Activated CD4-positive, alpha-beta T cell treated with anti-CD3 and anti-CD28 coated beads, Interleukin-2, amount 10 ng/mL, durations not matched to agents 24 days and 14 days (primary cell): ENCODE data around the gene PLP1. TPM values are rescaled to one million over a fixed set of nuclear protein-coding genes. Genes with fewer than 3 reads are reported as not detected.
"Not testable (repeated sequence)": the region's sequence is repeated elsewhere in the genome, so short reads cannot be mapped to it uniquely, and the experiment has no call there.

ENCODE experiments used
- DNase-seq: peaks from one replicate; pipeline ENCODE4 v3.0.0; 2022
- H3K27ac Mint-ChIP-seq: one replicate; pipeline ENCODE4 v1.8.0; 2022; ENCODE audit warnings: mild to moderate bottlenecking, mixed read lengths
- H3K27me3 Mint-ChIP-seq: one replicate; pipeline ENCODE4 v1.8.0; 2022; ENCODE audit warnings: mixed read lengths
- H3K36me3 Mint-ChIP-seq: one replicate; pipeline ENCODE4 v1.8.0; 2022; ENCODE audit warnings: low read depth, mild to moderate bottlenecking, mixed read lengths
- H3K4me1 Mint-ChIP-seq: one replicate; pipeline ENCODE4 v1.8.0; 2021; ENCODE audit warnings: mixed read lengths
- H3K4me3 Mint-ChIP-seq: one replicate; pipeline ENCODE4 v1.8.0; 2022; ENCODE audit warnings: mild to moderate bottlenecking, moderate library complexity, mixed read lengths
- H3K9me3 Mint-ChIP-seq: one replicate; pipeline ENCODE4 v1.8.0; 2021; ENCODE audit warnings: mixed read lengths
- intact Hi-C: fragments of 100-400 bp; cut with micrococcal nuclease; formaldehyde crosslinking; loops from one replicate; pipeline ENCODE4 v1.15.1; 2023
- total RNA-seq: library from RNA; stranded (reverse); gene quantifications from 2 replicates; pipeline ENCODE4 v1.2.3, GENCODE V29; 2022

Gene PLP1
- total RNA-seq, 1 donor from 2014 or later = not detected

- Mint-ChIP-seq H3K27ac (no peak overlapping the region), H3K27me3 (no peaks in the 10 kb centered on the region), H3K4me1 (no peaks in the 10 kb centered on the region), H3K36me3 (no peaks in the 10 kb centered on the region), H3K4me3 (no peak overlapping the region), H3K9me3 (no peaks in the 10 kb centered on the region)
- DNase-seq = no peak
- intact Hi-C loops = no loop called here
Observed at GRCh38 chrX:103758555-103758954, 18.1 kb upstream of the PLP1 start.

DNA sequence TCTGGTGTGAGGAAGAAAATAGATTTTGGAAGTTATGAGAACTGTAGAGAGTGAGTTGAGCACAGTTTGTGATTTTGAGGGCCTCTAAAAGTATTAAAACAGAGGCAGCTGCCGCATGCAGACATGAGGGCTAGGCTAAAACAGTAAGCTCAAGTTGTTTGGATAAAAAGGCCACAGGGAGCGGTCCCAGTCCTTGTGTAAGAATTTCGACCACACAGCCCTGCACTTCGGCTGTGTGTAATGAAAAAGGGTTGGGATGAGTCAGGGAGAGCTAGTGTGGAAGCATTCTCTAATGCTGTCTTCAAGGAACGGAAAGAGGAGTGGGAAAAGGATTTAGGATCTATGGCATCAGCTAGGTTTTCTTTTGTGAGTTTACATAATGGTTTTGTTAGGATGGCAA is 13.1 kb upstream of the PLP1 start:
- intact Hi-C loops, H3K4me3 Mint-ChIP-seq, H3K36me3 Mint-ChIP-seq, DNase-seq, H3K27ac Mint-ChIP-seq, H3K9me3 Mint-ChIP-seq, H3K27me3 Mint-ChIP-seq, H3K4me1 Mint-ChIP-seq: not testable (repeated sequence)

DNA sequence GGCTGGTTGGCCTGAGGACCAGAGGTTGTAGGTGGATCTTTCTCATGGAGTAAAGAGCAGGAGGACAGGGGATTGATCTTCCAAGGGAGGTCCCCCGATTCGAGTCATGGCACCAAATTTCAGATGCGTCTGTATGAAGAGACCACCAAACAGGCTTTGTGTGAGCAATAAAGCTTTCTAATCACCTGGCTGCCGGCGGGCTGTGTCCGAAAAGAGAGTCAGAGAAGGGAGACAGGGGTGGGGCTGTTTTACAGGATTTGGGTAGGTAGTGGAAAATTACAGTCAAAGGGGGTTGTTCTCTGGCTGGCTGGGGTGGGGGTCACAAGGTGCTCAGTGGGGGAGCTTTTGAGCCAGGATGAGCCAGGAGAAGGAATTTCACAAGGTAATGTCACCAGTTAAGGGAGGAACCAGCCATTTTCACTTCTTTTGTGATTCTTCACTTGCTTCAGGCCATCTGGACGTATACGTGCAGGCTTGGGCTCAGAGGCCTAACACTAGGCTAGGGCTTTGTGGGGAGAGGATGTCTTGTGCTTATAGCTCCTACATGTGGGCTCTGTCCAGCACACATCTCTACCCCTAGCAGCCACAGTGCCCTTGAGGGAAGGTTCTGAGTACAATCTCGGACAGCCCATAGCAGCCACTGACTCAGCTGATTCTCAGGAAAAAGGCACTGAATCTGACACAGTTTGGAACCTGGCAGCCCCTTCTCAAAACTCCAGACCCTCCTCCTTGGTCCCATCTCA is 9.7 kb upstream of the PLP1 start:
- H3K36me3 Mint-ChIP-seq, H3K27ac Mint-ChIP-seq, H3K9me3 Mint-ChIP-seq: not testable (repeated sequence)

DNA sequence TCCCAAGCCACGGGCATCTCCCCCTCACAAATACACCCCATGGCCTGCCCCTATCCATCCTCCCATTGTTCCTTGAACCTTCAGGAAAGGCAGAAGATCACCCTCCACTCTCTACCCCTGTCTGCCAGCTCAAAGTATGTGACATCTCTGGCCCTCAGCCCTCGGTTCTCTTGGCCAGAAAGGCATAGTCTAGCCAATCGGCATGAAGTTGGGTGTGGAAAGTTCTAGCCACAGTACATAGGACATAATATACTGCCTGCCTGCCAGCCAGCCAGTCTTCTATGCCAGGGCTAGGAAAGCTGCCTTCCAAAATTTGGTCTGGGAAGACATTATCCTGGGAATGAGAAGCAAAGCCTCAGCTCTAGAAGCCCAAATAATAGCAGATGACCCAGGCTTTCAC is 3.2 kb upstream of the PLP1 start:
- Mint-ChIP-seq H3K27me3 (peaks cover 7% of the 10 kb centered on the region), H3K4me3 (no peak overlapping the region), H3K4me1 (no peaks in the 10 kb centered on the region), H3K36me3 (no peaks in the 10 kb centered on the region), H3K9me3 (no peaks in the 10 kb centered on the region), H3K27ac (no peak overlapping the region)
- intact Hi-C loops = no loop called here
- no peak for DNase-seq

More for the DNA sequence above, 9.7 kb upstream of the PLP1 start:
- DNase-seq, H3K4me1 Mint-ChIP-seq, H3K4me3 Mint-ChIP-seq, intact Hi-C loops, H3K27me3 Mint-ChIP-seq: not testable (repeated sequence)

DNA sequence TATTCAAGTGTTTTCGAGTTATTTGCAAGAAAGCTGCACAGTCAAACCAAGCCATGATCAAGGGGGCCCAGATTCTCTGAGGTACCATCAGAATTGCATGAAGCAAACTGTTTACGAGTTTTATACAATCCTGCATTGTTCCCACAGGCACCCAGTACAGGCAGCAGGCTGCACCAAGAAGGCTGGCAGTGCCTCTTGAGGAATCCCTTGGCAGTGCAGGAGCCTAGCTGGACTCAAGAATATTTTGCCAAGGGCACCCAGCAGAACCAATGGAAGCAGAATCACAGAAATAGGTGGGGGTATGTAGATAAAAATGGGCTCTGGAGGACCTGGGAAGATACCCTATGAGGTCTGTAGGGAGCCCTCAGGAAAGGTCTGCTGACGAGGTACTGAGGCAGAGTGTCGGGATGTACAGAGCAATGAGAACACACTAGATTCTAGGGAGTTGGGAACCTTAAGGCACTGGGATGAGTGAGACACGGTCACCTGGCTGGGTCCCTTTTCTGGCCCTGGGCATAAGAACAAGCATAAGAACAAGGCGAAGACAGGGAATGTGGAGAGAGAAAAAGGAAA is 2.5 kb upstream of the PLP1 start:
- intact Hi-C loops = no loop called here
- Mint-ChIP-seq H3K36me3 (no peaks in the 10 kb centered on the region), H3K27me3 (peaks cover 7% of the 10 kb centered on the region), H3K9me3 (no peaks in the 10 kb centered on the region), H3K4me3 (no peak overlapping the region), H3K4me1 (no peaks in the 10 kb centered on the region), H3K27ac (no peak overlapping the region)
- no peak for DNase-seq

DNA sequence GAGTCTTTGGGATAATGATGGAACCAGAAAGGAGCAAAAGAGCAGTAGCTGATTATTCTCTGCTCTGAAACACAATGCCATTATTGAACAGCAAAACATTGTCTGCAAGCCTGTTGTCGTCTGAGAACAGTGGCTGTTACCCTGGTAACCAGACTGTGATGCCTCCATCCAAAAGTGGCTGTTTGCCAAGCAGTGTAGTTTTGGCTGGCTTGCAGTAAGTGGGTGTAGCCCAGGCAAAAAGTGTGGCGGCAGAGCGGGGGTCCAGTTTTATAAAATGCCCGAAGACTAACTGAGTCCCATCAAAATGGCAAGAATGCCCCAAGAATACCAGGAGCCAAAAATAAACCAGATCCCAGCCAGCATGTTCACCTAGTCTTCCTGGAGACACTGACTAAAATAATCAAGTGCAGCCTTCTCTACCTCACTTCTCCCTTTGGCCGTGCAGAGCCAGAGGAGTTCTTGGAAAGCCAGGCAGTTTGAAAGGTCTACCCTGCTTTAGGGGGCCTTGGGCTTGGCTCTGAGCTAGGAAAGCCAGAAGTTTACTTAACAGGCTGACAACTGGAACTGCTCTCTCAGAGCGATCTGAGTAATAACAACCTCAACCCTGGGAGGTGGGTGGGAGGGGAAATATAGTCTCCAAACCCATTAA is 2.6 kb downstream of the PLP1 start:
- Mint-ChIP-seq H3K4me3 (no peak overlapping the region), H3K36me3 (no peaks in the 10 kb centered on the region), H3K9me3 (no peaks in the 10 kb centered on the region), H3K27me3 (peaks cover 7% of the 10 kb centered on the region), H3K4me1 (no peaks in the 10 kb centered on the region), H3K27ac (no peak overlapping the region)
- intact Hi-C loops = no loop called here
- DNase-seq = no peak

DNA sequence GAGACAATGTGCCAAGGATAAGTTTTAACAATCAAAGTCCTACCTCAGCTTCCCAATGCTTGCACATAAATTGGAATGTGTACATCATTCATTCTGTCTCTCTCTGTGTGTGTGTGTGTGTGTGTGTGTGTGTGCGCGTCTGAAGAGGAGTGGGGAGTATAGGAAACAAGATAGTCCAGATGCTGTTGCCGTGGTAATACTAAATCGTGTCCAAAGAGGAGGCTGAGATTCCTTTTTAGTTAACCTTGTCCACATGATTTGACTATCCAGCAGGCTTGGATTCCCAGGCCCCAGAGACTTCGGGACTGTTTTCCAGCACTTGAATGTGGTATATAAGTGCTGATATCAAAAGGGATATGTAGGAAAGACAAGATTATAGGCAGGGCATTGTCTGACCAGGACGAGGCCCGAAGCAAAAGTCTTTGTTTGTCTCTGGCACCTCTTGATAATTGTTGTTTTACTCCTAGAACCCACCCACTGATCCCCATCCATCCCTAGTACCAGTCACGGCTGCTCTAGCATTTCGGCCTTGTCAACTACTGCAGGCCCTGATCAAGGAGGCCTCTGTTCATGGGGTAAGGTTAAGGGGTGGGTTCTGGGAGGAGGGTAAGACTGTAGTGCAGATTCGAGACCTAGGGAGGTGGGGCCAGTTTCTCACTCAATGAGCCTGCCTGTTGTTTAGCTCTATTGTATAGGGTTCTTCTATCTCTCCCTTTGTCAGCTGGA is 3.9 kb downstream of the PLP1 start:
- Mint-ChIP-seq H3K4me3 (no peak overlapping the region), H3K27ac (no peak overlapping the region), H3K36me3 (no peaks in the 10 kb centered on the region), H3K27me3 (peaks cover 4% of the 10 kb centered on the region), H3K4me1 (no peaks in the 10 kb centered on the region), H3K9me3 (no peaks in the 10 kb centered on the region)
- DNase-seq = no peak
- intact Hi-C loops = no loop called here

GRCh38 chrX:103781062-103781402 is 4.4 kb downstream of the PLP1 start:
- no peaks in the 10 kb centered on the region for H3K4me1 Mint-ChIP-seq
- intact Hi-C loops = no loop called here

GRCh38 chrX:103781706-103782105 is 5.1 kb downstream of the PLP1 start:
- Mint-ChIP-seq H3K36me3 (no peaks in the 10 kb centered on the region), H3K27ac (no peak overlapping the region), H3K4me3 (no peak overlapping the region), H3K4me1 (no peaks in the 10 kb centered on the region), H3K27me3 (peaks cover 2% of the 10 kb centered on the region), H3K9me3 (no peaks in the 10 kb centered on the region)
- intact Hi-C loops = no loop called here
- DNase-seq = no peak

More at GRCh38 chrX:103781062-103781402, 4.4 kb downstream of the PLP1 start:
- no peak for DNase-seq
- Mint-ChIP-seq H3K4me3 (no peak overlapping the region), H3K36me3 (no peaks in the 10 kb centered on the region), H3K27me3 (peaks cover 4% of the 10 kb centered on the region), H3K27ac (no peak overlapping the region), H3K9me3 (no peaks in the 10 kb centered on the region)

GRCh38 chrX:103782640-103783039 is 6.0 kb downstream of the PLP1 start:
- Mint-ChIP-seq H3K36me3 (no peaks in the 10 kb centered on the region), H3K27ac (no peak overlapping the region), H3K4me3 (no peak overlapping the region), H3K27me3 (peaks cover 2% of the 10 kb centered on the region), H3K9me3 (no peaks in the 10 kb centered on the region), H3K4me1 (no peaks in the 10 kb centered on the region)
- no peak for DNase-seq
- intact Hi-C loops = no loop called here

DNA sequence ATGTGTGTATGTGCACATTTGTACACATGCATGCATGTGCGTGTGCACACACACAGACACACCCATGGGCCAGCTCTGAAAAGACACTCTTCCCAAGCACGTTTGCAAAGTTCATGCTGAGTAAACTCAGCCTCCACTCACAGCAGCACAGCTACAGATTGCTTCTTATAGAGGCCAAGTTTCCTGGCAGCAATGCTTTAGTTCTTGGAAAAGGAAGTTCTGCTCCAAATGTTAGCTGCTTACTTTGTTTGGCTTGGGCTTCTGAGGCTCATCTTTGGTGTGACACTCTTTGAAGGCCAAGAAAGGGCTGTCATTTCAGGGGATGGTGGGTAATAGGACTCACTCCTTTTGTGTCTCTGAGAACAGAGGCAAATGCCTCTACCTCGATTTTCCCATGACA is 6.6 kb downstream of the PLP1 start:
- DNase-seq = no peak

DNA sequence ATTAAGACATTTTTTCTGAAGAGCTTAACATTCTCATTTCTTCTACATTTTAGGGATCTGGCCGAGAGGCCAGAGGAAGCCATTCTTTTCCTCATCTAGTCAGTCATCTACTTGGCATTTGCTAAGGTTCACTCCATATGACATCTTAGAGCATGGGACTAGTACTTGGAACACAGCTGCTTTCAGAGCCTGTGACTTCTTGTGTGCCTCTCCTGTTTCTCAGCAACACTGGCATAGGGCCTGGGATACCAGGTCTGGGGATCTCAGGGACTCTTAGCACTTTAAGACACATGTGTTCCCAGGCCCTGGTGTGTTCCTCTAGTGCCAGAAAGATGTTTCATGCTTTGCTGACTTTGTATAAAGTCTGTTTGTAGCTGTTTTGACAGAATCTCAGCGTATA is 7.3 kb downstream of the PLP1 start:
- H3K36me3 Mint-ChIP-seq = no peaks in the 10 kb centered on the region
- no peak overlapping the region for H3K27ac Mint-ChIP-seq
- no peaks in the 10 kb centered on the region for H3K9me3 Mint-ChIP-seq
- intact Hi-C loops = no loop called here
- H3K4me1 Mint-ChIP-seq = no peaks in the 10 kb centered on the region
- DNase-seq = no peak
- no peak overlapping the region for H3K4me3 Mint-ChIP-seq
- no peaks in the 10 kb centered on the region for H3K27me3 Mint-ChIP-seq

More for the DNA sequence above, 6.6 kb downstream of the PLP1 start:
- H3K27ac Mint-ChIP-seq = no peak overlapping the region
- no peaks in the 10 kb centered on the region for H3K9me3 Mint-ChIP-seq
- intact Hi-C loops = no loop called here
- H3K36me3 Mint-ChIP-seq = no peaks in the 10 kb centered on the region
- H3K27me3 Mint-ChIP-seq = peaks cover 1% of the 10 kb centered on the region
- no peaks in the 10 kb centered on the region for H3K4me1 Mint-ChIP-seq
- H3K4me3 Mint-ChIP-seq = no peak overlapping the region

GRCh38 chrX:103789004-103789403 is 12.4 kb downstream of the PLP1 start:
- H3K9me3 Mint-ChIP-seq = no peaks in the 10 kb centered on the region
- H3K27ac Mint-ChIP-seq = no peak overlapping the region
- H3K4me3 Mint-ChIP-seq = no peak overlapping the region
- peaks cover 7% of the 10 kb centered on the region for H3K27me3 Mint-ChIP-seq
- H3K4me1 Mint-ChIP-seq = no peaks in the 10 kb centered on the region
- no peak for DNase-seq
- intact Hi-C loops = no loop called here
- H3K36me3 Mint-ChIP-seq = no peaks in the 10 kb centered on the region

DNA sequence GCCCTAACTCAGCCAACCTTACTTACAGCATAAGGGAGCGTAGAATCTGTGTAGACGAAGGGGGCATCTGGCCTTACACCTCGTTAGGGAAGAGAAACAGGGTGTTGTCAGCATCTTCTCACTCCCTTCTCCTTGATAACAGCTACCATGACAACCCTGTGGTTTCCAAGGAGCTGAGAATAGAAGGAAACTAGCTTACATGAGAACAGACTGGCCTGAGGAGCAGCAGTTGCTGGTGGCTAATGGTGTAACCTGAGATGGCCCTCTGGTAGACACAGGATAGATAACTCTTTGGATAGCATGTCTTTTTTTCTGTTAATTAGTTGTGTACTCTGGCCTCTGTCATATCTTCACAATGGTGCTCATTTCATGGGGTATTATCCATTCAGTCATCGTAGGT is 14.6 kb downstream of the PLP1 start:
- Mint-ChIP-seq H3K36me3 (no peaks in the 10 kb centered on the region), H3K4me3 (no peak overlapping the region), H3K27ac (no peak overlapping the region), H3K27me3 (peaks cover 7% of the 10 kb centered on the region), H3K9me3 (no peaks in the 10 kb centered on the region), H3K4me1 (no peaks in the 10 kb centered on the region)
- DNase-seq = no peak
- intact Hi-C loops = no loop called here
